Astrocyte of the cerebellum (primary cell): ENCODE data around the gene TRIM28.
"Not testable (repeated sequence)": the region's sequence is repeated elsewhere in the genome, so short reads cannot be mapped to it uniquely, and the experiment has no call there.

Experiments used
- DNase-seq: peaks from one replicate; pipeline ENCODE4 v3.0.0-alpha.2; 2011; ENCODE audit warnings: low read depth
- H3K4me3 ChIP-seq: 2 replicates; pipeline ENCODE4 v1.5.1; 2011; ENCODE audit warnings: mild to moderate bottlenecking, low read depth, low read length, moderate library complexity
- CTCF ChIP-seq: IDR thresholded peaks from 2 replicates; pipeline ENCODE4 v1.5.1; 2012; ENCODE audit warnings: low read length, low read depth, moderate library complexity, mild to moderate bottlenecking; ENCODE audit errors: missing control alignments
- in situ Hi-C: cut with HindIII; loops from 2 replicates; pipeline ENCODE4 v1.10.0; 2017; ENCODE audit warnings: low sequenced_read_pairs

TRIM28 gene

GRCh38 chr19:58575183-58576041 is 31.5 kb downstream of the TRIM28 start:
- in situ Hi-C loops = no loop called here
- H3K4me3 ChIP-seq = peak overlapping the region; percentile 77
- no peak for TF ChIP-seq CTCF
- peak; percentile 69 for DNase-seq

GRCh38 chr19:58577581-58577980 is 33.7 kb downstream of the TRIM28 start:
- H3K4me3 ChIP-seq, in situ Hi-C loops, DNase-seq: not testable (repeated sequence)

GRCh38 chr19:58578012-58578925 is 34.4 kb downstream of the TRIM28 start:
- in situ Hi-C loops = no loop called here
- H3K4me3 ChIP-seq = no peak overlapping the region
- DNase-seq = no peak
- TF ChIP-seq CTCF = no peak

- H3K4me3 ChIP-seq = no peak overlapping the region
- TF ChIP-seq CTCF = no peak
- in situ Hi-C loops = no loop called here
- DNase-seq = no peak
Measured at GRCh38 chr19:58579473-58580142, 35.7 kb downstream of the TRIM28 start.

GRCh38 chr19:58581227-58582141 is 37.6 kb downstream of the TRIM28 start:
- in situ Hi-C loops = no loop called here
- DNase-seq = peak; percentile 44
- peak; percentile 88 for TF ChIP-seq CTCF
- no peak overlapping the region for H3K4me3 ChIP-seq

GRCh38 chr19:58582985-58583384 is 39.1 kb downstream of the TRIM28 start:
- H3K4me3 ChIP-seq = no peak overlapping the region
- no peak for TF ChIP-seq CTCF

More at GRCh38 chr19:58582985-58583384, 39.1 kb downstream of the TRIM28 start:
- DNase-seq = no peak
- in situ Hi-C loops = no loop called here
